GM12878 (cell line): Measurements from ENCODE around the gene PGAP3. TPM values are rescaled to one million over a fixed set of nuclear protein-coding genes. Genes with fewer than 3 reads are reported as not detected.

Experiments
- ATF7 ChIP-seq: fragments of 450-650 bp; IDR thresholded peaks from 2 replicates; pipeline ENCODE4 v1.6.1; 2016; ENCODE audit warnings: low read depth, mild to moderate bottlenecking
- CBFB ChIP-seq: IDR thresholded peaks from 2 replicates; pipeline ENCODE4 v1.6.1; 2016; ENCODE audit warnings: antibody characterized with exemption, low read depth
- CBX3 ChIP-seq: fragments of 200-600 bp; sonication (generic); IDR thresholded peaks from 2 replicates; pipeline ENCODE4 v1.6.1; 2016; ENCODE audit warnings: low read depth, borderline replicate concordance
- CHD4 ChIP-seq: fragments of 200-600 bp; sonication (generic); IDR thresholded peaks from 2 replicates; pipeline ENCODE4 v1.6.1; 2016; ENCODE audit warnings: mild to moderate bottlenecking
- DPF2 ChIP-seq: fragments of 450-650 bp; IDR thresholded peaks from 2 replicates; pipeline ENCODE4 v1.6.1; 2017; ENCODE audit warnings: mild to moderate bottlenecking
- FOXK2 ChIP-seq: fragments of 450-650 bp; IDR thresholded peaks from 2 replicates; pipeline ENCODE4 v1.6.1; 2017; ENCODE audit warnings: mild to moderate bottlenecking, moderate library complexity
- HDAC6 ChIP-seq: fragments of 200-600 bp; sonication (generic); IDR thresholded peaks from one replicate; pipeline ENCODE4 v1.8.0; 2017; ENCODE audit warnings: antibody characterized with exemption; ENCODE audit not compliant: unreplicated experiment
- IRF4 ChIP-seq: IDR thresholded peaks from 2 replicates; pipeline ENCODE4 v1.6.1; 2011; ENCODE audit warnings: low read depth, low read length
- KAT2A ChIP-seq: conservative IDR thresholded peaks from 2 replicates; pipeline ENCODE4 v1.6.1; 2011; ENCODE audit warnings: low read depth, low read length; ENCODE audit not compliant: control insufficient read depth
- MEF2B ChIP-seq: fragments of 450-650 bp; IDR thresholded peaks from 2 replicates; pipeline ENCODE4 v1.6.1; 2018; ENCODE audit warnings: mild to moderate bottlenecking, moderate library complexity; ENCODE audit not compliant: partially characterized antibody, poor library complexity, severe bottlenecking
- MTA2 ChIP-seq: fragments of 450-650 bp; IDR thresholded peaks from 2 replicates; pipeline ENCODE4 v1.6.1; 2016; ENCODE audit warnings: low read depth, mild to moderate bottlenecking, moderate library complexity
- MXI1 ChIP-seq: fragments of 150-350 bp; IDR thresholded peaks from 2 replicates; pipeline ENCODE4 v1.6.1; 2011; ENCODE audit warnings: low read depth, mild to moderate bottlenecking, inconsistent platforms, low read length, improper control_type of control experiment
- MYB ChIP-seq: fragments of 150-350 bp; IDR thresholded peaks from 2 replicates; pipeline ENCODE4 v1.6.1; 2014; ENCODE audit warnings: mild to moderate bottlenecking, low read depth, low read length, borderline replicate concordance
- NBN ChIP-seq: fragments of 450-650 bp; IDR thresholded peaks from 2 replicates; pipeline ENCODE4 v1.6.1; 2016
- NFYB ChIP-seq: IDR thresholded peaks from 2 replicates; pipeline ENCODE4 v1.6.1; 2011; ENCODE audit warnings: low read depth, mild to moderate bottlenecking, low read length, improper control_type of control experiment, moderate library complexity; ENCODE audit not compliant: insufficient read depth
- NR2C1 ChIP-seq: fragments of 450-650 bp; IDR thresholded peaks from 2 replicates; pipeline ENCODE4 v1.6.1; 2017; ENCODE audit warnings: antibody characterized with exemption, mild to moderate bottlenecking, moderate library complexity
- NR2F1 ChIP-seq: fragments of 450-650 bp; conservative IDR thresholded peaks from 2 replicates; pipeline ENCODE4 v1.6.1; 2017; ENCODE audit warnings: mild to moderate bottlenecking
- PAX8 ChIP-seq: fragments of 450-650 bp; IDR thresholded peaks from 2 replicates; pipeline ENCODE4 v1.6.1; 2017; ENCODE audit warnings: mild to moderate bottlenecking, moderate library complexity
- PML ChIP-seq: IDR thresholded peaks from 2 replicates; pipeline ENCODE4 v1.6.1; 2012; ENCODE audit warnings: low read length, inconsistent platforms
- POU2F2 ChIP-seq: IDR thresholded peaks from 3 replicates; pipeline ENCODE4 v1.6.1; 2011; ENCODE audit warnings: low read depth, mild to moderate bottlenecking, low read length, borderline replicate concordance
- RAD51 ChIP-seq: fragments of 450-650 bp; IDR thresholded peaks from 2 replicates; pipeline ENCODE4 v1.6.1; 2016; ENCODE audit warnings: moderate library complexity, mild to moderate bottlenecking, inconsistent platforms
- SMARCA5 ChIP-seq: fragments of 450-650 bp; IDR thresholded peaks from 2 replicates; pipeline ENCODE4 v1.6.1; 2017; ENCODE audit warnings: mild to moderate bottlenecking
- TAF1 ChIP-seq: IDR thresholded peaks from 2 replicates; pipeline ENCODE4 v1.6.1; 2011; ENCODE audit warnings: mild to moderate bottlenecking, low read depth, low read length, borderline replicate concordance
- TBL1XR1 ChIP-seq: IDR thresholded peaks from 2 replicates; pipeline ENCODE4 v1.6.1; 2012; ENCODE audit warnings: low read depth, low read length, improper control_type of control experiment
- WRNIP1 ChIP-seq: IDR thresholded peaks from 2 replicates; pipeline ENCODE4 v1.6.1; 2011; ENCODE audit warnings: low read depth, low read length, improper control_type of control experiment, borderline replicate concordance
- ZNF384 ChIP-seq: IDR thresholded peaks from 2 replicates; pipeline ENCODE4 v1.6.1; 2012; ENCODE audit warnings: low read depth, mild to moderate bottlenecking, low read length, improper control_type of control experiment, borderline replicate concordance
- polyA plus RNA-seq, 11 experiments: library from polyadenylated mRNA; depleted of rRNA in 4 of 11; unstranded in 6 of 11; stranded (reverse) in 5 of 11; fragments of >200 nt; fragmentation: Nextera tagmentation in 4 of 11; fragmentation: Illumina TruSeq in 1 of 11; extraction: Ambion mirVana in 4 of 11; extraction: Trizol in 1 of 11; gene quantifications; 1 replicate in 1 of 11; 2 replicates in 10 of 11; pipeline versions ENCODE4 v1.2.1 to v1.2.3, GENCODE V29; 2011 to 2016; ENCODE audit warnings: inconsistent platforms in 2 of 11, missing spikeins in 2 of 11, low read depth in 1 of 11
- total RNA-seq, 4 experiments: library from RNA; depleted of rRNA in 3 of 4; stranded (reverse); fragments of >200 nt in 3 of 4; fragmentation: Illumina TruSeq in 1 of 4; extraction: Trizol in 1 of 4; gene quantifications; 2 replicates each; pipeline versions ENCODE4 v1.2.1 to v1.2.3, GENCODE V29; 2013 to 2021
- TF ChIP-seq, protein P1 (sequence below): fragments of 450-650 bp; IDR thresholded peaks from 2 replicates; pipeline ENCODE4 v1.6.1; 2016; ENCODE audit warnings: mild to moderate bottlenecking, moderate library complexity, borderline replicate concordance
- TF ChIP-seq, protein P2 (sequence below): fragments of 450-650 bp; IDR thresholded peaks from 2 replicates; pipeline ENCODE4 v1.6.1; 2016; ENCODE audit warnings: mild to moderate bottlenecking

Gene PGAP3
- total and polyA plus RNA-seq, 10 of the 15 experiments (the other 5 are each of a cell fraction or from before 2014, with no cell fraction given): 0.21 to 10.0 (median 5.3) TPM

DNA sequence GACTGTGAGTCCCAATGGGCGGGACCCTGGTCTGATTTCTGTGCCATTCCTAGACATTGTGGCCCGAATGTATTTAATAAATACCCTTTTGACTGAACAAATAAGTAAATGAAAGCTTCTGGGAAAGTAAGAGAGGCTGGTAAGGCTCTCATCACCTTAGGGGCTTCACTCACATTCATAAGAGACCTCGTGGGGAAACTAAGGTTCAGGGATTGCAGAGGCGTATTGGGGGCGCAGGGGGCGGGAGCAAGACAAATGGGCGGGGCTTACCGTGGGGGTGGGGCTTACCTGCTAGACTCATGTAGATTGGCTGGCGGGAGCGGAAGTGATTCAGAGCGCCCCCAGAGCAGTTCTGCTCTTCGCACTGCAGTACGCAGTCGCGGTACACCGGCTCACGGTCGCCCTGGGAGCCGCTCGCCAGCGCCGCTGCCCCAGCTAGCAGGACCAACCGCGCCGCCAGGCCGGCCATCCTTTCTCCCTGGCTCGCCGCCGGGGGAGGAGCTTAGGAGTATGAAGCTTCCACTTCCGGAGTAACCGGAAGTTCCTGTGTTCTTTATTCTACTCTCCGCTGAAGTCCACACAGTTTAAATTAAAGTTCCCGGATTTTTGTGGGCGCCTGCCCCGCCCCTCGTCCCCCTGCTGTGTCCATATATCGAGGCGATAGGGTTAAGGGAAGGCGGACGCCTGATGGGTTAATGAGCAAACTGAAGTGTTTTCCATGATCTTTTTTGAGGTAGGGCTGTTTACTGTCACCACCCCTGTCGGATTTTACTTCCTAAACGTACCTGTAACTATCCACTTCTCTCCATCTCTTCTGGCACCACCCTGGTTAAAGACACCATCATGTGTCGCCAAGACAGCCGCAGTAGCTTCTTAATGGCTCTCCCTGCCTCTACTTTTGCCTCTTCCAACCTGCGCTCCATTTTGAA lies at the start of gene PGAP3 (continued):
- TF ChIP-seq RAD51 (no peak), ZNF384 (no peak), POU2F2 (peak; percentile 47; the same call in 1 of the 3 replicates), NFYB (peak; percentile 66; the same call in 1 of the 2 replicates), TAF1 (peak; percentile 84), TBL1XR1 (peak; percentile 12; the same call in 1 of the 2 replicates), MXI1 (0 out of 2 replicates have a peak, but pooled peaks have one; percentile 13), PML (peak; percentile 81), IRF4 (no peak), NR2F1 (no peak), ATF7 (no peak), FOXK2 (peak; percentile 33; the same call in 1 of the 2 replicates), WRNIP1 (peak; percentile 66; the same call in 1 of the 2 replicates), KAT2A (no peak), NBN (peak; percentile 44; the same call in 1 of the 2 replicates), MYB (no peak), CBX3 (no peak), PAX8 (no peak), NR2C1 (peak; percentile 97), HDAC6 (no peak), DPF2 (no peak), MTA2 (peak; percentile 68), MEF2B (peak; percentile 11), SMARCA5 (no peak), CBFB (no peak; the same call in 1 of the 2 replicates), CHD4 (no peak)
- TF ChIP-seq, protein P1, sequence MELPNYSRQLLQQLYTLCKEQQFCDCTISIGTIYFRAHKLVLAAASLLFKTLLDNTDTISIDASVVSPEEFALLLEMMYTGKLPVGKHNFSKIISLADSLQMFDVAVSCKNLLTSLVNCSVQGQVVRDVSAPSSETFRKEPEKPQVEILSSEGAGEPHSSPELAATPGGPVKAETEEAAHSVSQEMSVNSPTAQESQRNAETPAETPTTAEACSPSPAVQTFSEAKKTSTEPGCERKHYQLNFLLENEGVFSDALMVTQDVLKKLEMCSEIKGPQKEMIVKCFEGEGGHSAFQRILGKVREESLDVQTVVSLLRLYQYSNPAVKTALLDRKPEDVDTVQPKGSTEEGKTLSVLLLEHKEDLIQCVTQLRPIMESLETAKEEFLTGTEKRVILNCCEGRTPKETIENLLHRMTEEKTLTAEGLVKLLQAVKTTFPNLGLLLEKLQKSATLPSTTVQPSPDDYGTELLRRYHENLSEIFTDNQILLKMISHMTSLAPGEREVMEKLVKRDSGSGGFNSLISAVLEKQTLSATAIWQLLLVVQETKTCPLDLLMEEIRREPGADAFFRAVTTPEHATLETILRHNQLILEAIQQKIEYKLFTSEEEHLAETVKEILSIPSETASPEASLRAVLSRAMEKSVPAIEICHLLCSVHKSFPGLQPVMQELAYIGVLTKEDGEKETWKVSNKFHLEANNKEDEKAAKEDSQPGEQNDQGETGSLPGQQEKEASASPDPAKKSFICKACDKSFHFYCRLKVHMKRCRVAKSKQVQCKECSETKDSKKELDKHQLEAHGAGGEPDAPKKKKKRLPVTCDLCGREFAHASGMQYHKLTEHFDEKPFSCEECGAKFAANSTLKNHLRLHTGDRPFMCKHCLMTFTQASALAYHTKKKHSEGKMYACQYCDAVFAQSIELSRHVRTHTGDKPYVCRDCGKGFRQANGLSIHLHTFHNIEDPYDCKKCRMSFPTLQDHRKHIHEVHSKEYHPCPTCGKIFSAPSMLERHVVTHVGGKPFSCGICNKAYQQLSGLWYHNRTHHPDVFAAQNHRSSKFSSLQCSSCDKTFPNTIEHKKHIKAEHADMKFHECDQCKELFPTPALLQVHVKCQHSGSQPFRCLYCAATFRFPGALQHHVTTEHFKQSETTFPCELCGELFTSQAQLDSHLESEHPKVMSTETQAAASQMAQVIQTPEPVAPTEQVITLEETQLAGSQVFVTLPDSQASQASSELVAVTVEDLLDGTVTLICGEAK: peak; percentile 98
- TF ChIP-seq, protein P2, sequence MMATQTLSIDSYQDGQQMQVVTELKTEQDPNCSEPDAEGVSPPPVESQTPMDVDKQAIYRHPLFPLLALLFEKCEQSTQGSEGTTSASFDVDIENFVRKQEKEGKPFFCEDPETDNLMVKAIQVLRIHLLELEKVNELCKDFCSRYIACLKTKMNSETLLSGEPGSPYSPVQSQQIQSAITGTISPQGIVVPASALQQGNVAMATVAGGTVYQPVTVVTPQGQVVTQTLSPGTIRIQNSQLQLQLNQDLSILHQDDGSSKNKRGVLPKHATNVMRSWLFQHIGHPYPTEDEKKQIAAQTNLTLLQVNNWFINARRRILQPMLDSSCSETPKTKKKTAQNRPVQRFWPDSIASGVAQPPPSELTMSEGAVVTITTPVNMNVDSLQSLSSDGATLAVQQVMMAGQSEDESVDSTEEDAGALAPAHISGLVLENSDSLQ: peak; percentile 45; the same call in 1 of the 2 replicates
